Dedifferentiated amniotic fluid mesenchymal stem cell (primary cell): ENCODE measurements around the gene GPR156.
A peak's percentile ranks its signal among the peaks of the same experiment; 100 is the strongest.

ENCODE experiments used
- DNase-seq: peaks from one replicate; pipeline ENCODE4 v3.0.0-alpha.2; 2016; ENCODE audit errors: extremely low spot score

GPR156 gene

GRCh38 chr3:120196333-120196732, 88.7 kb downstream of the GPR156 start:
- no peak for DNase-seq

DNA sequence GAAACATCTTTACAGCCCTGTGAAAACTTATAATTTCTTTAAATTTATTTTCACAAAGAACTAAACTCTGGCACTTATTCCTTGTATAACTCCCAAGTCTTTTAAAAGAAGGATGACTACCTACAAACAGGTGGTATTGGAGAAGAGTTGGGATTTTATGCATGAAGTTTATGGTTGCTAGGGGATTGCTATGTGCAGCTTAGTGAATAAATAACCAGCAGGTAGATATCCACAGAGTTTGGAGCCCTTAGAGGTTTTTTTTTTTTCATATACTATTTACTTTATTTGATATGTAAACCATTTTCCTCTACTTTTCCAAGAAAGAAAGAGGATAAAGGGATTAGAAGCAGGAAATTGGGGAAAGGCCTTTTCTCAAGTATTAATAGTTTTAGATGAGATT, 91.5 kb downstream of the GPR156 start:
- no peak for DNase-seq

DNA sequence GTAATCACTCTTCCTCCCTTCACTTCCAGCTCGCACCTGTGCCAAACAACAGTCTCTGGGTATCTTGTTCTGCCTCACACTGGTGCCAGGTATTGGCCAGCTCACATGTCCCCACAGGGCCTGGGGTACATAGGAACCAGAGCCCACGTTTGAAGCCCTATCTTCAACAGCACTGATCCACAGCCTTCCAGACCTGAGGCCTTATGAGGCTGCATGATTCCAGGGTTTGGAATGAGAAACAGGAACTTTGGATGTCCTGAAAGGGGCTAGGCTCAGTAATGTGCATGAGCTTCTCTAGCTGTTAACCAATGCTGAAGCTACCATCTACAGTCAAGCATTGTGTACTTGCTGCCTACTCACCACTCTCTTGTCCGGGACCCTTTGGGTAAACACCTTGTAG, 92.4 kb downstream of the GPR156 start:
- no peak for DNase-seq

GRCh38 chr3:120192159-120192558, 92.9 kb downstream of the GPR156 start:
- no peak for DNase-seq

DNA sequence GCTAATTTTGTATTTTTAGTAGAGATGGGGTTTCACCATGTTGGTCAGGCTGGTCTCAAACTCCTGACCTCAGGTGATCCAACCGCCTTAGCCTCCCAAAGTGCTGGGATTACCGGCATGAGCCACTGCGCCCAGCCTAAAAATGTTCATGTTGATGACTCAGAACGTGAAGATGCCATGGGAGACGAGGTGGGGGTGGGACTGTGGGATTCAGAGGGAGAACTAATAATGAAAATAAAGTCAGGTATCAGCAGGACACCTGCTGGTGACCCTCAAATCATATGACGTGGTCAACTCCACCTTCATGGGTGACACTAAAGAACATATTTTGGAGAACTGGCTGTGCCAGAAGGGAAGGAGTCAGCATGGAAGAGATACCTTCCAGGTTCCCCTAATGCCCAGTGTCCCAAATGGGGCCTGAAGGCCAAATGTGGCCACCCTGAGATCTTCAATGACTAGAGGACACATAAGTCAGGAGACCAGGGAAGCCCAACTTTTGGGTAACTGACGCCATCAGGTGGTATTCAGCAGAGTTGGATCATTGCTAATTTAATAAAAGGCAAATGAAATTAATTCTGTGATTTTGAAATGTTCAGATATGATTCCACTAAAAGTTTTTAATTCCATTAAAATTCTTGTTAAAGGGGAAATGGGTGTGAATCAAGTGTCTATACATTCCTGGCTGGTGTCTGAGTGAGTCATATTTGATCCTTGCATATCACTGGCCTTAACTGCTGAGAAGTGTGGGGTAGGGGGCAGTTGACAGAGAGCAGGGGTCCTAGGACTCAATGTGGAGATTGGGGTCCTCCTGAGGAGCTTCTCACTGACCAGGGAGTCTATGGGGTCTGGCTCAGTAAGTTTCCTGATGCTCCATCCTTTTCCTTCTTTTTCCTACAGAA, 102.2 kb downstream of the GPR156 start:
- peak; percentile 57 for DNase-seq

DNA sequence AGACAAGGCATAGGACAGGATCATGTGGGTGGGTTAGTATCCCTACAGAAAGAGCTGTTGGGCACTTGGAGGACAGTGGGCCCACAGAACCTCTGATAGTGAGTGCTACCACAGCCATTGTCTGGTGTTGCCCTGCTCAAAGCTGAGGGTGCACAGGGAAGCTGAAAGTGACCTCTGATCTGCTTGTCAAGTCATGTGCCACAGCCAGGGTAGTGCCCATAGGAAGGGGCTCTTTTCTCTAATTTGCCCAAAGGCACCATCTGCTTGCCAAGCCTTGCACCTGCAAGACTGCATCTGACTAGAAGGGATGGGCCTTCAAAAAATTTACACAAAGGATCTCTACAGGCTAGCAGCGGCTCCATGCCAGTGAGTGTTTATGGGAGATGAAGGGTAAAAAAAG, 103.4 kb downstream of the GPR156 start:
- no peak for DNase-seq

DNA sequence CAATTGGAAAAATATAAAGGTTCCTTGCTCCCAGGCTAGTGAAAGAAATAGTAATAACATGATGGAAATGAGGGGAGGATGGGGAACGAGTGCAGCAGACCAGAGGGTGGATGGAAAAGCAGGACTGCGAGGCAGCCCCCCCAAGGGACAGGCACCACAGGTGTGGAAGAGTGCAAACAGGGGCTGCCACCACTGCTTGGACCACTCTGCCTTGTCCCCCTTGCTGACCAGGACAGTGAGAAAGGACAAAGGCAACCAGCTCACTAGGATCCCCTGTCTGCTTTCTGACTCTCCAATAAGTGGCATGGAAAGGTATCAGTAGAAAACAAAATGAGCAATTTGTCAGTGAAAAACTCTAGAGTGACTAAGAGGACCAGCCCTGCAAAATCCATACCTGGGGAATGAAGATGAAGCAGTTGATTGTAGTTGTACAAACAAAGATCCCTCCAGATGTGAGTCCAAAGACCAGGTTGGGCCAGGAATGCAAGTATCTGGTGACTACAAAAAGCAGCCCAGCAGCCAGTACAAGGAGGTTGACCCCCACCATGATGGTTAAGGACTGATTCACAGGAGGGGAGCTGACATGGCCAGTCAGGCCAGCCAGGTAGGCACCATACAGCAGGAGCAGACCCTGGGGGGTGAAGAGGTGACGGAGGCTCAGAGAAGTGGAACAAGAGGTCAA, 104.2 kb downstream of the GPR156 start:
- DNase-seq, result no peak

DNA sequence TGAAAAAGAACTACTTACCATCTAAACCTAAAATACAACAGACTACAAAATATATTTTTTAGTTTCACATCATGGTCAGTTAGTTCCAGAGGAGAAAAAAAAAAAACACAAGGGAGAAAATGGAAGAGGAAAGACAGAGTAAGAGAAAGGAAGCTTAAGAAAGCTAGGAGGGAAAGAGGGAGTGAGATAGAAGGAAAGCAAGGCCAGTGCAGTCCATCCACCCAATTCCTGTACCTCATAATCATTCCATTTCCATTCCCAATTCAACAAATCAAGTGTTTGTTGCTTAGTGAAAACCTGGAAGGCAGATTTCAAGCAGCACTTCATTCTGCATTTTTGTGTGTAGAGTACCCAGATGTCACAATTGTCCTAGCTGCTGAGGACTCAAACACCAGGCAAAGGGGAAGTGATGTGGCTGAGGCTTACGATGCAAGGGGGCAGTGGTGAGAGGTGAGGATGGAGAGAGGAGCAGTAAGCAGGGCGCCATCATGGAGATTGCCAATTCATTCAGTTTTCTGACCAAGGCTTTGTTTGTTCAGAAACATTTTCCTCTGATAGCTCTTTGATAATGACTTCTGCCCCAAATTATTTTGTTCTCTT, 107.2 kb downstream of the GPR156 start:
- DNase-seq, result no peak

DNA sequence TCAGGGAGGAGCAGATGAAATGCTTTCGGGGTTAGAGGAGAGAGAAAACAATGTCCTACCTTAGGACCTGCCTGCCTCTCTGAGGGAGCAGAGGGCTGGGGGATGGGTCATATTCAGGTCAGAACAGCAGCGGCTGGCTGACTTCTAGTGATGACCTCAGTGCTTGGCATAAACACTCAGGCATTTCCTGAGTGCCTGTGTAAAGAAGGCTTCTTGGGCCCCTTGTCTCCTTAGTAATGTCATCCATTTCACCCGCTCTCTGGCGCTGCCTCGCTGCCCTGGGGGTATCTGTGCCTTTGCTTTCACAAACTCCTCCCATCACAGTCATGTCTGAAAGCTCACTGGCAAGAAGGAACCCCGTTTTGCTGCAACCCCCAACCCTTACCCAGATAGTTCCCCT, 107.9 kb downstream of the GPR156 start:
- peak; percentile 78 for DNase-seq

DNA sequence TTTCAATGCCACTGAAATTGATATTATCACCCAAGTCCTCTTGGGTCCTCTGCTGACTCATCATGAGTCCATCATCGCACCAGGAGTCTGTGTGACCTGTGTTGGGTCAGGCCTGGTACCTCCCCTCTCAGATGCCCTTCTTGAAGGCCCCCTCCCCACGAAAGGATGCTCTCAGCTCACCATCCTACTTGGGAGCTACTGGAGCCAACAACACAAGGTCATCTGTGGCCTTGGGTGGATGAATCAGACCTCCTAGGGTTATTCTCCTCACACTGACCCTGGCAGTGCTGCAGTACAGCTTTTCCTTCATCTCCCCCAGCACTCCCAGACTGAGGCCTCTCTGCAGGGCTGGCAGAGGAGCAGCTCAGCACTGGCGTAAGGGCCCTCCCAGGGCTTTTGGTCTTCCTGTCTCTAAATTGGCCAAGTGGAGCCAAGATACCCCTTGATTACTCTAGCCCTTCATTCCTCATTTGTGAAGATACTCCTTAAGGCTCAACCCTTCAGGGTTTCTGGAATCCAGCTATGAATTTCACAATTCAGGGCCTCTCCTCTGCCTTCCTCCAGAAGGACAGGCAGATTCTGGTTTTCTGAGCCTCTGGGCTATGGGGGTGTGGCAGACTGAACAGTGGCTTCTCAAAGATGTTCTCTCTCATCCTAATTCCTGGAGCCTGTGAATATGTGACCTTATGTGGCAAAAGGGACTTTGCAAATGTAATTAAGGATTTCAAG, 110.0 kb downstream of the GPR156 start:
- no peak for DNase-seq

GRCh38 chr3:120173056-120173675, 111.9 kb downstream of the GPR156 start:
- no peak for DNase-seq

DNA sequence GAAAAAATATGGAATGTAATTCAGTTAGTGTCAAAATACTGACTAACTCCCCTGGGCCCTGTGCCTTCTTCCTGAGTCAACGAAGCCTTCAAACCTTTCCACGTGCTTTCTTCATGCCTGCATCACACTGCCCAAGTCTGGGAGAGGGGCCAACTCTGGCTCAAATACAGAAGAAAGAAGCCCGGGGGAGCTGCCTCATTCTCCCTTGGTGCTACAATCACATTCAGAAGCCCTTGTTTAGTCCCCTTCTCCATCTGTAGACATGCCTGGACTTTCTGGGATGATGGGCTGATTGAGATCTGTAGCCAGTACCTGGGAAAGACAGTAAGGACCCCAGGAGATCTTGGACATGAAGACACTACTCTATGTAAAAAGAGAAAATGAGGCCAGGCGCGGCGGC, 113.0 kb downstream of the GPR156 start:
- DNase-seq, result peak; percentile 68

DNA sequence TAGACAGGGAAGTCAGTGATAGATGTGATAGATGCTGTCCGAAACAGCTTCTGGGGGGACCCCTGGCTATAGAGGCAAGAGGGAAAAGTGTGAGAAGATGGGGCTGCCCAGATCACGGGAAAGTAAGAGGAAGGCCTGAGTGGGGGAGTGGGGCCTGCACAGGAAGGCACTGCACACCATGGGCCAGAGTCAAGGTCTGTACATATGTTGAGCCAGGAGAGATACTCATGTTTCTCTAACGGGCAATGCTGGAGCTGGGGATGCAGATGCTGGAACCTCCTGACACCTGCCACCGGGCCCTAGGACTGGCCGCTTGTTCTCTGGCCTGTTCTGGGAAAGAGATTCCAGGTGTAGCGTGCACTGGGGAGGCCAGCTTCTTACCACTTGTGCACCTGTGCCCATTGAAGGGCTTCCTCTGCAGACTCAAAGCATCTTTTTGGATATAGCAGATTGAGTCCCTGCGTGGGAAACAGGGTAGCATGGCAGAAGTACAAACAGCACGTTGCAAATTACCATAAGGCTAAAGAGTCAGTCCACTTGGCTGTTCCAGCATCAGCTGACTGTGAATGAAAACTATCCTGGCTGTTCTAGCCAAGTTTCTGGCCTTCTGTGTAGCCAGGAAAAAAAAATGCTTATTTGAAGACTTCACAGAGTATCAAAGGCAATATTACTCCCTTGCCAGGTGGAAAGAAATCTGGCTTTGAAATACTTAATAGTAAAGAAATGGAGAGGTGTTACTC, 113.7 kb downstream of the GPR156 start:
- DNase-seq, result no peak

DNA sequence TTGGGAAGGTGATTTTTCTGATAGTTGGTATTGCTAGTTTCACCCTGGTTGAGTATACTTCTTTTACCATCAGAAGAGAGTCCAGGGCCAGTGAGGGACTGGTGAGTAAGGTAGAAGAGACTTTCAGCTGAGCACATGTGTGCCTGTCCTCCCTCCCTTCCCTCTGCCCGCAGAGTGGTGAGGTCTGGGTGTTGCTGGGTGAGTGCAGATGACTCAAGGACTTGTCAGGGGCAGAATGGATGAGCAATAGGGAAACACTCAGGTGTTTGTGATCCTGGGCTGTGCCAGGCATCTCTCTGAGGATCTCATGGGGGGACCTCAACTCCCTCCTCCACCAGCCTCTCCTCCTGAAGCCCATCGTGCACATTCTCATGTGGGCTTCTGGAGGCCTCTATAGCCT, 114.8 kb downstream of the GPR156 start:
- peak; percentile 34 for DNase-seq

DNA sequence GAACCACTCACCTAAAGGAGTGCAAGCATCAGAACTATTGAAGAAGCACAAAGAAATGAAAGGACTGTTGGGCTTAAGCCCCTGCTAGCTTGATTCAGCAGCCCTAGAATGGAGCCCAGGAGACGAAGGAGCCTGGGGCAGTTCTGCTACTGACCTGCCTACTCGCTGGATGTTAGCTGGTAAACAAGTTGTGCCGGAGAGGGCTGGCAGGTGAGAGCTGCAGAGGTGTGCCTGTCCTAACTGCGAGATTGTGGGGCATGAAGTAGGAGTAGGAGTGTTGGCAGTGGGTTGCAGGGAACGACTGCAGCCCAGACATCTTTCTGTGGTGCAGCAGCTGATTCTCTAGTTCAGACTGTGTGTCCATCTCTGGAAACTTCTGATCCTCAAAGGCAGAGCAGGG, 115.6 kb downstream of the GPR156 start:
- no peak for DNase-seq

GRCh38 chr3:120168611-120169010, 116.4 kb downstream of the GPR156 start:
- DNase-seq, result no peak

DNA sequence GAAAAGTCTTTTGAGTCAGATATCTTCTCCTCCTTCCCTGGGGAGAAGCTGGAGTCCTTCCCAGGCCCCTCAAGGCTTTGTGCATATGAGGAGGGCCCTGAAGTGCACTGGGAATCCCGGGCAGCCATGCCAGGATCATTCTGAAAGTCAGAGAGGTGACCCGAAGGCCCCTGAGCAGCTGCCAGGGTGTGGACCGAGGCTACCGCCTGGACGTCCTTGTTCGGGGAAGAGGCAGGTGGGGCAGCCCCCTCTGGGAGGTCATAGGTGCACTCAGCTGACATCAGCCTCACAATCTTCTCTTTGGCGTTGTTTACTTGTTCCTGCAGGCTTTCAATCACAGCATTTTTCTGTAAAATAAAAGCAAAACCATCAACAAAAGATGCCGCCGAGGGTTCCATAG, 117.0 kb downstream of the GPR156 start:
- DNase-seq, result no peak

DNA sequence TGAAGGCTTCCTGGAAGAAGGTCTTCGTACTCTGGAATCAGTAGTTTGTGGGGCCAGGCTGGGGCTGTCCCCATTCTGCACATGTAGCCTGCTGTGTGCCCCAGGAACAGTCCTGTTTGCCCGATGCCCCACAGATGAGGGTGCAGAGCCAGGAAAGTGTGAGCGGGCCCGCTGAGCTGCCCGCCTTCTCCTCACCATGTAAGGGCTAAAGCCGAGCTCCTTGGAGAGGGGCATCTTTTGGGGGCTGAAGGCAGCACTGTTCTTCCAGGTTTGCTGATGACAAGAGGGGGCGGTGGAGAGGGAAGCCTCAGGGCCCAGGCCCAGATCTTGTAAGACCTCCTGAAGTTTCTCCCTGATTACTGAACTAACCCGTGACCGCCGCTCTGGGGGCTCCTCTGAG, 117.5 kb downstream of the GPR156 start:
- DNase-seq, result no peak

DNA sequence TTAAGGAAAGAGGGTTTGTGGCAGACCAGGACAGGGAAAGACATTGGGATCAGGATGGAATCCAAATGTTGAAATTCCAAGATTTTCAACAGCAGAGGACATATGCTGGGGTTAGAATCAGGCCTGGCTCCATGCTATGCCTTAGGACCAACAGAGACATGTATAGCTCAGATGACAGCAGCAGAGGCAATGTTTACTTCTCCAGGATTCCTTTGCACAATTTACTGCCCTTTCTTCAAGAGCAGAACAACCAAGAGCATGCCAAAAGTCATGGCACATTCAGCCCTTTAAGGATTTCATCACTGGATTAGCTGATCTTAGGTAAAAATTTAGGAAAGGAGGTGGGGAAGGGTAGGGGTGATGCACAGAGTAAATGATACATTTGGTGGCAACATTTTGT, 121.2 kb downstream of the GPR156 start:
- DNase-seq, result no peak

DNA sequence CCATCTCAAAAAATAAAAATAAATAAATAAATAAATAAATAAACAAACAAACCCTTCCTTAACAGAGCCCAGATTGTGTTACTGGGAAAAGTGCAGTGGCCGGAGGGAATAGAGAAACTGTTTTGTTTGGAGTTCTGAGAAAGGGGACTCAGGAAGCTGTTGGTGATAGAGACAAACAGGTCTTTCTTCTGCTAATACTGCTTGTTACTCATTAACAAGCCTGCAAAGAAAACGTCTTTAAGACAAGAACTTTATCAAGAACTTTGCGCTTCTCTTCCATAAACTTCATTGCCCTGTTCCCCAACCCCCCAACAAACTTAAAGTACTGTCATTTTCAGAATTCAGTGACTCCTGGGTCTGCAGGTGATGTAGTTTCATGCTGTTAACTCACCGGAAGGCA, 122.0 kb downstream of the GPR156 start:
- no peak for DNase-seq

- no peak for DNase-seq
Observed at GRCh38 chr3:120162400-120162799, 122.6 kb downstream of the GPR156 start.
